ENCODE data around the gene C1orf53. TPM values are rescaled to one million over a fixed set of nuclear protein-coding genes. Genes with fewer than 3 reads are reported as not detected.

C1orf53 gene
- total and polyA plus RNA-seq, 4 experiments from 2014 or later, result not detected

- peaks cover 0 to 2% of the 10 kb centered on the region in 2 donors for H3K27me3 Mint-ChIP-seq
- Histone ChIP-seq H3K9me3 (ENCODE audit: control insufficient read depth in 1 of 2, low read length in 2 of 2) (no peaks in the 10 kb centered on the region), H3K4me1 (ENCODE audit: insufficient read depth, low read length) (peaks cover 2% of the 10 kb centered on the region), H3K27ac (ENCODE audit: low read depth, low read length) (no peak overlapping the region), H3K27me3 (ENCODE audit: insufficient read depth, low read length) (no peaks in the 10 kb centered on the region), H3K36me3 (ENCODE audit: insufficient read depth, low read length) (no peaks in the 10 kb centered on the region), H3K4me3 (ENCODE audit: low read length in 2 of 2) (no peak overlapping the region)
- POLR2A ChIA-PET (ENCODE audit: partially characterized antibody), result no interaction called here
- peaks cover 0 to 2% (median 0%) of the 10 kb centered on the region in 8 donors for H3K9me3 Mint-ChIP-seq
- H3K4me3 Mint-ChIP-seq, result no peak overlapping the region
- intact Hi-C loops (cut with micrococcal nuclease), result no loop called here
- CTCF ChIA-PET (ENCODE audit: partially characterized antibody), result no interaction called here
- no peaks in the 10 kb centered on the region for H3K36me3 Mint-ChIP-seq
- no peak overlapping the region for H3K27ac Mint-ChIP-seq
- H3K4me1 Mint-ChIP-seq, result peaks cover 5 to 13% (median 12%) of the 10 kb centered on the region in 4 donors
- no peak for DNase-seq
Measured at GRCh38 chr1:197954718-197955418, 52.4 kb downstream of the C1orf53 start.

GRCh38 chr1:197955486-197956394, 53.3 kb downstream of the C1orf53 start:
- H3K4me3 Mint-ChIP-seq, result no peak overlapping the region
- Histone ChIP-seq H3K9me3 (ENCODE audit: control insufficient read depth in 1 of 2, low read length in 2 of 2) (no peaks in the 10 kb centered on the region), H3K4me1 (ENCODE audit: insufficient read depth, low read length) (no peaks in the 10 kb centered on the region), H3K27me3 (ENCODE audit: insufficient read depth, low read length) (no peaks in the 10 kb centered on the region), H3K27ac (ENCODE audit: low read depth, low read length) (no peak overlapping the region), H3K36me3 (ENCODE audit: insufficient read depth, low read length) (no peaks in the 10 kb centered on the region), H3K4me3 (ENCODE audit: low read length in 2 of 2) (no peak overlapping the region)
- no peak overlapping the region for H3K27ac Mint-ChIP-seq
- intact Hi-C loops (cut with micrococcal nuclease), result no loop called here
- no peaks in the 10 kb centered on the region for H3K36me3 Mint-ChIP-seq
- H3K4me1 Mint-ChIP-seq, result peaks cover 3 to 9% (median 8%) of the 10 kb centered on the region in 4 donors
- H3K27me3 Mint-ChIP-seq, result peaks cover 0 to 2% of the 10 kb centered on the region in 2 donors
- POLR2A ChIA-PET (ENCODE audit: partially characterized antibody), result no interaction called here
- no peak for DNase-seq
- CTCF ChIA-PET (ENCODE audit: partially characterized antibody), result no interaction called here
- no peaks in the 10 kb centered on the region for H3K9me3 Mint-ChIP-seq

Other genes starting within 250 kb of the C1orf53 start
- 10 to 100 TPM; 25.5 to 26.3 TPM for gene DENND1B, start 127.2 kb upstream of the C1orf53 start, total RNA-seq
- 10 to 100 TPM; 12.5 to 19.4 TPM for gene DENND1B, start 127.2 kb upstream of the C1orf53 start, polyA plus RNA-seq
- not detected for gene LHX9, start 14.7 kb downstream of the C1orf53 start, total RNA-seq
- gene LHX9, start 14.7 kb downstream of the C1orf53 start, polyA plus RNA-seq, result not detected